Measurements from ENCODE around the gene TRIO. TPM values are rescaled to one million over a fixed set of nuclear protein-coding genes. Genes with fewer than 3 reads are reported as not detected.

Gene TRIO
- polyA plus RNA-seq, 3 donors, result 1.7 to 45.8 (median 2.1) TPM

DNA sequence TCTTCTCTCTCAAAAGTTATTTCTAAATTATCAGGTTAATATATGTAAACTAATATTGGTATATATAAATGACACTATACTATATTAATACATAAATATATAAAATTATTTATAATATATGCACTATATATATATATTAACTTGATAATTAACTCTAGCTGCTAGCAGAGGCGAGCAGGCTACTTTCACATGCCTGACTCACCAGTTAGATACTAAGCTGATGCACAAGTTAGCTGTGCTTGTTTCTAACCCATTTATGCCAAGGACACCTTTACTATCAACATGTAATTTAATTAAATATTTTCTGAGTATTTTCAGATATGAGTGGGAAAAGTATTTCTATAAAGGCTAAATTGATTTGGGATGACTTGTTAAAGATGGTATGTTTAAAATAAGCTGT, 70.1 kb downstream of the TRIO start:
- Mint-ChIP-seq H3K4me1 (peaks cover 41% of the 10 kb centered on the region), H3K36me3 (no peaks in the 10 kb centered on the region), H3K27ac (no peak overlapping the region), H3K27me3 (ENCODE audit: low read depth in 3 of 3) (peaks cover 0 to 2% (median 0%) of the 10 kb centered on the region in 3 donors), H3K4me3 (no peak overlapping the region), H3K9me3 (no peaks in the 10 kb centered on the region)
- TF ChIP-seq, protein P1, sequence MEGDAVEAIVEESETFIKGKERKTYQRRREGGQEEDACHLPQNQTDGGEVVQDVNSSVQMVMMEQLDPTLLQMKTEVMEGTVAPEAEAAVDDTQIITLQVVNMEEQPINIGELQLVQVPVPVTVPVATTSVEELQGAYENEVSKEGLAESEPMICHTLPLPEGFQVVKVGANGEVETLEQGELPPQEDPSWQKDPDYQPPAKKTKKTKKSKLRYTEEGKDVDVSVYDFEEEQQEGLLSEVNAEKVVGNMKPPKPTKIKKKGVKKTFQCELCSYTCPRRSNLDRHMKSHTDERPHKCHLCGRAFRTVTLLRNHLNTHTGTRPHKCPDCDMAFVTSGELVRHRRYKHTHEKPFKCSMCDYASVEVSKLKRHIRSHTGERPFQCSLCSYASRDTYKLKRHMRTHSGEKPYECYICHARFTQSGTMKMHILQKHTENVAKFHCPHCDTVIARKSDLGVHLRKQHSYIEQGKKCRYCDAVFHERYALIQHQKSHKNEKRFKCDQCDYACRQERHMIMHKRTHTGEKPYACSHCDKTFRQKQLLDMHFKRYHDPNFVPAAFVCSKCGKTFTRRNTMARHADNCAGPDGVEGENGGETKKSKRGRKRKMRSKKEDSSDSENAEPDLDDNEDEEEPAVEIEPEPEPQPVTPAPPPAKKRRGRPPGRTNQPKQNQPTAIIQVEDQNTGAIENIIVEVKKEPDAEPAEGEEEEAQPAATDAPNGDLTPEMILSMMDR (IDR thresholded peaks at IDR 0.05), result no peak
- intact Hi-C loops (cut with micrococcal nuclease), result loop anchor here in 1 of 2 donors (5.0 kb wide), 1 partner anchor 71 kb away; the partner anchor contains the start of gene TRIO
- no peaks in the 10 kb centered on the region for H3K36me3 ChIP-seq (replicated peaks in 1 of 2; ENCODE audit: control insufficient read depth in 1 of 2, insufficient read depth in 2 of 2, low read length in 2 of 2)
- no peaks in the 10 kb centered on the region for H3K27me3 ChIP-seq (ENCODE audit: control insufficient read depth in 2 of 2, insufficient read depth in 2 of 2, low read length in 2 of 2)
- H4K20me1 ChIP-seq (ENCODE audit: insufficient read depth, low read length), result peaks cover 90% of the 10 kb centered on the region
- H3K9me3 ChIP-seq (replicated peaks in 1 of 2; ENCODE audit: control insufficient read depth in 1 of 2, insufficient read depth in 1 of 2, low read length in 2 of 2), result no peaks in the 10 kb centered on the region
- no peak overlapping the region for H2AFZ ChIP-seq (ENCODE audit: insufficient read depth, low read depth, low read length, poor library complexity, severe bottlenecking)
- peaks cover 87% of the 10 kb centered on the region for H3K79me2 ChIP-seq (ENCODE audit: insufficient read depth, low read length)
- no peak for DNase-seq
- no peak overlapping the region for H3K9ac ChIP-seq (ENCODE audit: insufficient read depth, low read length, poor library complexity, severe bottlenecking)
- H3K4me3 ChIP-seq (replicated peaks in 1 of 3; ENCODE audit: low read depth in 2 of 3, low read length in 3 of 3), result no peak overlapping the region
- no peak overlapping the region for H3K4me2 ChIP-seq (replicated peaks; ENCODE audit: extremely low read depth, low read length, poor library complexity, severe bottlenecking)
- WGBS (ENCODE audit: insufficient coverage), result no CpG with 5 or more reads among the region's 1 CpG
- H3K27ac ChIP-seq (ENCODE audit: low read depth in 1 of 2, low read length in 2 of 2), result no peak overlapping the region
- H3K4me1 ChIP-seq (ENCODE audit: control insufficient read depth in 1 of 2, insufficient read depth in 2 of 2, low read length in 2 of 2), result peaks cover 2 to 10% of the 10 kb centered on the region in 2 donors

DNA sequence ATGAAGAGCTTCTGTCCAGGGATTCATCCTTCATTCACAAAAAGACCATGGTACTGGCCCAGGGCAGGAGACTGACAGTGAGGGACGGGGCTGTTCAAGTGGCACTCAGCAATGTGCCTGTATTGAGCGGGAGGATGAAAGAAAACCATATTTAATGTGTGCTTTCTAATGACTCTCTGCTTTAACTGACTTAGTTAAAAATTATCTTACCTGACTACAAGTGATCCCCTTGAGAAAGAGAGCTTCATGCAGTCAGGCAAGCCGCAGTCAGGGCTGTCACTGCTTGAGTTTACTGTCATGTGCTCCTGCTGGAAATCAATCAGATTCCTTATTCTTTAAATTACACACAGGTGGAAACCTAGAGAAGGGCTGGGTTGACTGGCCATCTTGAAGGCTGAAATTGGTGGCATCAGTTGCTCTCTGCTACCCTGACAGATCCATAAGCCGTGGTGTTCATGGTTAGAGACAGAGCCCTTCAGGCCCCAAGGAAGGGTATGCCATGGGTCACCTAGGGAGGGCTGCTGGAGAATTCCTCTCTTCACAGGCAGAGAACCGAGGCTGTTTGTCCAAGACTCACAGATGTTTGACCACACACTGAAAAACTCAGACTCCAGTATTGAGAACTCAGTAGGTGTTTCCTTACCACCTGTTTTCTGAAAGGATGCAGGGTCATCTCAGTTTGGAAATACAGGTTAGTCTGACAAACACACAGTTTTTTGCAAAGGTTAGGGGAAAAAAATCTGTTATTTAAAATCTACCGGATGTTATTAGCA, 70.9 kb downstream of the TRIO start:
- Histone ChIP-seq H4K20me1 (ENCODE audit: insufficient read depth, low read length) (peaks cover 90% of the 10 kb centered on the region), H2AFZ (ENCODE audit: insufficient read depth, low read depth, low read length, poor library complexity, severe bottlenecking) (no peak overlapping the region), H3K27me3 (ENCODE audit: control insufficient read depth in 2 of 2, insufficient read depth in 2 of 2, low read length in 2 of 2) (no peaks in the 10 kb centered on the region), H3K36me3 (replicated peaks in 1 of 2; ENCODE audit: control insufficient read depth in 1 of 2, insufficient read depth in 2 of 2, low read length in 2 of 2) (no peaks in the 10 kb centered on the region), H3K4me2 (replicated peaks; ENCODE audit: extremely low read depth, low read length, poor library complexity, severe bottlenecking) (no peak overlapping the region), H3K4me1 (ENCODE audit: control insufficient read depth in 1 of 2, insufficient read depth in 2 of 2, low read length in 2 of 2) (peaks cover 0 to 6% of the 10 kb centered on the region in 2 donors), H3K79me2 (ENCODE audit: insufficient read depth, low read length) (peaks cover 87% of the 10 kb centered on the region), H3K9ac (ENCODE audit: insufficient read depth, low read length, poor library complexity, severe bottlenecking) (no peak overlapping the region), H3K9me3 (replicated peaks in 1 of 2; ENCODE audit: control insufficient read depth in 1 of 2, insufficient read depth in 1 of 2, low read length in 2 of 2) (no peaks in the 10 kb centered on the region), H3K4me3 (replicated peaks in 1 of 3; ENCODE audit: low read depth in 2 of 3, low read length in 3 of 3) (no peak overlapping the region), H3K27ac (ENCODE audit: low read depth in 1 of 2, low read length in 2 of 2) (no peak overlapping the region)
- H3K4me1 Mint-ChIP-seq, result peaks cover 41% of the 10 kb centered on the region
- intact Hi-C loops (cut with micrococcal nuclease), result loop anchor here in 1 of 2 donors (5.0 kb wide), 1 partner anchor 72 kb away; the partner anchor contains the start of gene TRIO
- H3K27ac Mint-ChIP-seq, result peak overlapping the region in 1 of 7 donors; percentile 21
- no peak for DNase-seq
- no peak overlapping the region for H3K4me3 Mint-ChIP-seq
- H3K36me3 Mint-ChIP-seq, result no peaks in the 10 kb centered on the region
- TF ChIP-seq, protein P1 (IDR thresholded peaks at IDR 0.05), result no peak
- WGBS (ENCODE audit: insufficient coverage), result 100% methylated on average over 1 of the region's 6 CpGs
- H3K9me3 Mint-ChIP-seq, result no peaks in the 10 kb centered on the region
- peaks cover 0 to 2% (median 0%) of the 10 kb centered on the region in 3 donors for H3K27me3 Mint-ChIP-seq (ENCODE audit: low read depth in 3 of 3)

All from CD14-positive monocyte (primary cell).